HEK293 (cell line): Measurements from ENCODE around the gene GDPD5.

Source experiments
- CTCF ChIA-PET: fragments of 350-600 bp; formaldehyde crosslinking; extraction: SDS; loops from one replicate; lab custom pipeline; 2021; ENCODE audit warnings: antibody characterized with exemption; lab: Yijun Ruan, JAX
- POLR2A ChIA-PET: fragments of 300-600 bp; formaldehyde crosslinking; extraction: SDS; loops from one replicate; lab custom pipeline; 2020; ENCODE audit warnings: antibody characterized with exemption, inconsistent platforms; lab: Yijun Ruan, JAX
- H3K27ac ChIP-seq: fragments of 200-500 bp; sonication (Bioruptor generic); 2 replicates; pipeline ENCODE4 v1.5.1; 2014; ENCODE audit warnings: low read depth, low read length, control low read depth, inconsistent platforms; ENCODE audit errors: extremely low read depth
- H3K36me3 ChIP-seq, 2 experiments: fragments of 200-500 bp in 1 of 2; sonication (Bioruptor generic) in 1 of 2; 1 replicate in 1 of 2; 2 replicates in 1 of 2; pipeline ENCODE4 v1.5.1; 2014 to 2017; ENCODE audit warnings: inconsistent platforms in 2 of 2, low read length in 2 of 2; ENCODE audit not compliant: control insufficient read depth in 2 of 2, insufficient read depth in 1 of 2
- H3K4me1 ChIP-seq: fragments of 200-500 bp; sonication (Bioruptor generic); 2 replicates; pipeline ENCODE4 v1.5.1; 2014; ENCODE audit warnings: mild to moderate bottlenecking, low read length, inconsistent platforms; ENCODE audit not compliant: control insufficient read depth, insufficient read depth
- H3K4me3 ChIP-seq: 2 replicates; pipeline ENCODE4 v1.5.1; 2011; ENCODE audit warnings: low read depth, mild to moderate bottlenecking, control low read depth, low read length, moderate library complexity
- H3K9me3 ChIP-seq: fragments of 200-500 bp; sonication (Bioruptor generic); 2 replicates; pipeline ENCODE4 v1.5.1; 2014; ENCODE audit warnings: low read depth, low read length, inconsistent platforms; ENCODE audit not compliant: control insufficient read depth, insufficient read depth
- CTCF ChIP-seq: fragments of 450-650 bp; formaldehyde crosslinking; IDR thresholded peaks from 2 replicates; pipeline ENCODE4 v1.5.1; 2016; ENCODE audit warnings: missing biosample characterization, missing genetic modification characterization
- EGR2 ChIP-seq: fragments of 450-650 bp; formaldehyde crosslinking; IDR thresholded peaks from 2 replicates; pipeline ENCODE4 v1.5.1; 2016; ENCODE audit warnings: low read depth, missing biosample characterization, missing genetic modification characterization
- KLF10 ChIP-seq: fragments of 450-650 bp; IDR thresholded peaks from 2 replicates; pipeline ENCODE4 v1.5.1; 2018; ENCODE audit warnings: missing biosample characterization, mild to moderate bottlenecking, missing genetic modification characterization
- KLF16 ChIP-seq: fragments of 450-650 bp; formaldehyde crosslinking; IDR thresholded peaks from 2 replicates; pipeline ENCODE4 v1.5.1; 2017; ENCODE audit warnings: missing biosample characterization, missing genetic modification characterization
- ZBTB48 ChIP-seq: fragments of 450-650 bp; formaldehyde crosslinking; IDR thresholded peaks from 2 replicates; pipeline ENCODE4 v1.5.1; 2016; ENCODE audit warnings: missing biosample characterization, missing genetic modification characterization
- ZNF10 ChIP-seq: fragments of 450-650 bp; formaldehyde crosslinking; IDR thresholded peaks from 2 replicates; pipeline ENCODE4 v1.5.1; 2017; ENCODE audit warnings: missing biosample characterization, missing genetic modification characterization
- ZNF133 ChIP-seq: fragments of 450-650 bp; formaldehyde crosslinking; IDR thresholded peaks from 2 replicates; pipeline ENCODE4 v1.5.1; 2016; ENCODE audit warnings: missing biosample characterization, missing genetic modification characterization
- ZNF155 ChIP-seq: fragments of 450-650 bp; formaldehyde crosslinking; IDR thresholded peaks from 2 replicates; pipeline ENCODE4 v1.5.1; 2016; ENCODE audit warnings: missing biosample characterization, missing genetic modification characterization
- ZNF202 ChIP-seq: fragments of 450-650 bp; formaldehyde crosslinking; IDR thresholded peaks from 2 replicates; pipeline ENCODE4 v1.5.1; 2016; ENCODE audit warnings: missing biosample characterization, missing genetic modification characterization, borderline replicate concordance
- ZNF211 ChIP-seq: fragments of 450-650 bp; formaldehyde crosslinking; IDR thresholded peaks from 2 replicates; pipeline ENCODE4 v1.5.1; 2016; ENCODE audit warnings: low read depth, missing biosample characterization, missing genetic modification characterization
- ZNF221 ChIP-seq: fragments of 450-650 bp; formaldehyde crosslinking; IDR thresholded peaks from 2 replicates; pipeline ENCODE4 v1.5.1; 2017; ENCODE audit warnings: missing biosample characterization, missing genetic modification characterization, borderline replicate concordance
- ZNF394 ChIP-seq: fragments of 450-650 bp; formaldehyde crosslinking; IDR thresholded peaks from 2 replicates; pipeline ENCODE4 v1.5.1; 2016; ENCODE audit warnings: missing biosample characterization, missing genetic modification characterization, mild to moderate bottlenecking, moderate library complexity, borderline replicate concordance
- ZNF416 ChIP-seq: fragments of 450-650 bp; formaldehyde crosslinking; IDR thresholded peaks from 2 replicates; pipeline ENCODE4 v1.5.1; 2016; ENCODE audit warnings: missing biosample characterization, missing genetic modification characterization
- ZNF600 ChIP-seq: fragments of 450-650 bp; formaldehyde crosslinking; IDR thresholded peaks from 2 replicates; pipeline ENCODE4 v1.5.1; 2016; ENCODE audit warnings: missing biosample characterization, missing genetic modification characterization
- ZNF626 ChIP-seq: fragments of 450-650 bp; sonication (Bioruptor Pico); formaldehyde crosslinking; IDR thresholded peaks from 2 replicates; pipeline ENCODE4 v1.5.1; 2018; ENCODE audit warnings: missing biosample characterization, missing genetic modification characterization, inconsistent platforms
- ZNF645 ChIP-seq: fragments of 450-650 bp; formaldehyde crosslinking; IDR thresholded peaks from 2 replicates; pipeline ENCODE4; 2016; ENCODE audit warnings: missing biosample characterization, missing genetic modification characterization
- ZNF701 ChIP-seq: fragments of 450-650 bp; formaldehyde crosslinking; IDR thresholded peaks from 2 replicates; pipeline ENCODE4 v1.5.1; 2016; ENCODE audit warnings: missing biosample characterization, missing genetic modification characterization
- ZNF791 ChIP-seq: fragments of 450-650 bp; formaldehyde crosslinking; IDR thresholded peaks from 2 replicates; pipeline ENCODE4 v1.5.1; 2016; ENCODE audit warnings: missing biosample characterization, missing genetic modification characterization
- ZNF792 ChIP-seq: fragments of 450-650 bp; formaldehyde crosslinking; IDR thresholded peaks from 2 replicates; pipeline ENCODE4 v1.5.1; 2016; ENCODE audit warnings: missing biosample characterization, missing genetic modification characterization
- ZXDB ChIP-seq: fragments of 450-650 bp; formaldehyde crosslinking; IDR thresholded peaks from 2 replicates; pipeline ENCODE4 v1.5.1; 2016; ENCODE audit warnings: missing biosample characterization, missing genetic modification characterization
- TF ChIP-seq, protein P1 (sequence below): fragments of 450-650 bp; formaldehyde crosslinking; IDR thresholded peaks from 2 replicates; pipeline ENCODE4 v1.5.1; 2016; ENCODE audit warnings: missing biosample characterization, missing genetic modification characterization
- TF ChIP-seq, protein P2 (sequence below): fragments of 450-650 bp; formaldehyde crosslinking; IDR thresholded peaks from 2 replicates; pipeline ENCODE4 v1.5.1; 2016; ENCODE audit warnings: missing biosample characterization, missing genetic modification characterization, borderline replicate concordance

GDPD5 gene

GRCh38 chr11:75513250-75513649 is 12.5 kb downstream of the GDPD5 start (continued):
- TF ChIP-seq ZNF394 (tag by site-specific recombination), result no peak
- no peak for TF ChIP-seq CTCF (tag by site-specific recombination)
- TF ChIP-seq ZNF155, result no peak

DNA sequence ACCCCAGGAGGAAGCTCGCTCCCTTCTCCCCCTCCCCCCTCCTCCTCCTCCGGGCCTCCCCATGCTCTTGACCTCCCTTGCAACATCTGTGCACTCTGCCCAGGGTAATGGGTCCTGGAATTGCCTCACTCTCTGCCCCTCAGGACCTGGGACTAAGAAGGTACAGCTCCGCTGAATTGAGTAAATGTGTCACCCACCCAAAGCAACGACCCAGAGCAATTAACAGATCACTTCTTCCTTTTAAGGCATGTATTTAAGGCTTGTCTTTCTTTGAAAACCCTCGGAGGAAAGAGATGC is 15.1 kb downstream of the GDPD5 start:
- TF ChIP-seq ZNF626 (tag by site-specific recombination) (no peak), KLF16 (tag by site-specific recombination) (no peak), ZNF600 (tag by site-specific recombination) (no peak), ZNF701 (no peak), ZNF791 (no peak), ZNF416 (tag by site-specific recombination) (no peak), ZBTB48 (tag by site-specific recombination) (no peak), ZNF221 (tag by site-specific recombination) (no peak)
- POLR2A ChIA-PET, result no interaction called here
- Histone ChIP-seq H3K4me1 (no peaks in the 10 kb centered on the region), H3K4me3 (no peak overlapping the region), H3K9me3 (no peaks in the 10 kb centered on the region), H3K27ac (no peak overlapping the region), H3K36me3 (no peaks in the 10 kb centered on the region)
- CTCF ChIA-PET, result interaction anchor here (0.7 kb wide), 1 partner anchor 58 kb away, joined by 3 read pairs; no protein-coding TSS in a partner anchor

- POLR2A ChIA-PET, result no interaction called here
- no peaks in the 10 kb centered on the region for H3K36me3 ChIP-seq
- TF ChIP-seq EGR2 (no peak), ZNF645 (no peak), ZNF202 (no peak), ZNF211 (no peak), ZXDB (tag by site-specific recombination) (no peak), ZNF133 (tag by site-specific recombination) (no peak), ZNF10 (tag by site-specific recombination) (no peak), KLF10 (no peak), ZNF792 (tag by site-specific recombination) (no peak)
- TF ChIP-seq, protein P1, sequence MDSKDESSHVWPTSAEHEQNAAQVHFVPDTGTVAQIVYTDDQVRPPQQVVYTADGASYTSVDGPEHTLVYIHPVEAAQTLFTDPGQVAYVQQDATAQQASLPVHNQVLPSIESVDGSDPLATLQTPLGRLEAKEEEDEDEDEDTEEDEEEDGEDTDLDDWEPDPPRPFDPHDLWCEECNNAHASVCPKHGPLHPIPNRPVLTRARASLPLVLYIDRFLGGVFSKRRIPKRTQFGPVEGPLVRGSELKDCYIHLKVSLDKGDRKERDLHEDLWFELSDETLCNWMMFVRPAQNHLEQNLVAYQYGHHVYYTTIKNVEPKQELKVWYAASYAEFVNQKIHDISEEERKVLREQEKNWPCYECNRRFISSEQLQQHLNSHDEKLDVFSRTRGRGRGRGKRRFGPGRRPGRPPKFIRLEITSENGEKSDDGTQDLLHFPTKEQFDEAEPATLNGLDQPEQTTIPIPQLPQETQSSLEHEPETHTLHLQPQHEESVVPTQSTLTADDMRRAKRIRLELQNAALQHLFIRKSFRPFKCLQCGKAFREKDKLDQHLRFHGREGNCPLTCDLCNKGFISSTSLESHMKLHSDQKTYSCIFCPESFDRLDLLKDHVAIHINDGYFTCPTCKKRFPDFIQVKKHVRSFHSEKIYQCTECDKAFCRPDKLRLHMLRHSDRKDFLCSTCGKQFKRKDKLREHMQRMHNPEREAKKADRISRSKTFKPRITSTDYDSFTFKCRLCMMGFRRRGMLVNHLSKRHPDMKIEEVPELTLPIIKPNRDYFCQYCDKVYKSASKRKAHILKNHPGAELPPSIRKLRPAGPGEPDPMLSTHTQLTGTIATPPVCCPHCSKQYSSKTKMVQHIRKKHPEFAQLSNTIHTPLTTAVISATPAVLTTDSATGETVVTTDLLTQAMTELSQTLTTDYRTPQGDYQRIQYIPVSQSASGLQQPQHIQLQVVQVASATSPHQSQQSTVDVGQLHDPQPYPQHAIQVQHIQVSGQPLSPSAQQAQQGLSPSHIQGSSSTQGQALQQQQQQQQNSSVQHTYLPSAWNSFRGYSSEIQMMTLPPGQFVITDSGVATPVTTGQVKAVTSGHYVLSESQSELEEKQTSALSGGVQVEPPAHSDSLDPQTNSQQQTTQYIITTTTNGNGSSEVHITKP (tag by site-specific recombination), result no peak
- TF ChIP-seq, protein P2, sequence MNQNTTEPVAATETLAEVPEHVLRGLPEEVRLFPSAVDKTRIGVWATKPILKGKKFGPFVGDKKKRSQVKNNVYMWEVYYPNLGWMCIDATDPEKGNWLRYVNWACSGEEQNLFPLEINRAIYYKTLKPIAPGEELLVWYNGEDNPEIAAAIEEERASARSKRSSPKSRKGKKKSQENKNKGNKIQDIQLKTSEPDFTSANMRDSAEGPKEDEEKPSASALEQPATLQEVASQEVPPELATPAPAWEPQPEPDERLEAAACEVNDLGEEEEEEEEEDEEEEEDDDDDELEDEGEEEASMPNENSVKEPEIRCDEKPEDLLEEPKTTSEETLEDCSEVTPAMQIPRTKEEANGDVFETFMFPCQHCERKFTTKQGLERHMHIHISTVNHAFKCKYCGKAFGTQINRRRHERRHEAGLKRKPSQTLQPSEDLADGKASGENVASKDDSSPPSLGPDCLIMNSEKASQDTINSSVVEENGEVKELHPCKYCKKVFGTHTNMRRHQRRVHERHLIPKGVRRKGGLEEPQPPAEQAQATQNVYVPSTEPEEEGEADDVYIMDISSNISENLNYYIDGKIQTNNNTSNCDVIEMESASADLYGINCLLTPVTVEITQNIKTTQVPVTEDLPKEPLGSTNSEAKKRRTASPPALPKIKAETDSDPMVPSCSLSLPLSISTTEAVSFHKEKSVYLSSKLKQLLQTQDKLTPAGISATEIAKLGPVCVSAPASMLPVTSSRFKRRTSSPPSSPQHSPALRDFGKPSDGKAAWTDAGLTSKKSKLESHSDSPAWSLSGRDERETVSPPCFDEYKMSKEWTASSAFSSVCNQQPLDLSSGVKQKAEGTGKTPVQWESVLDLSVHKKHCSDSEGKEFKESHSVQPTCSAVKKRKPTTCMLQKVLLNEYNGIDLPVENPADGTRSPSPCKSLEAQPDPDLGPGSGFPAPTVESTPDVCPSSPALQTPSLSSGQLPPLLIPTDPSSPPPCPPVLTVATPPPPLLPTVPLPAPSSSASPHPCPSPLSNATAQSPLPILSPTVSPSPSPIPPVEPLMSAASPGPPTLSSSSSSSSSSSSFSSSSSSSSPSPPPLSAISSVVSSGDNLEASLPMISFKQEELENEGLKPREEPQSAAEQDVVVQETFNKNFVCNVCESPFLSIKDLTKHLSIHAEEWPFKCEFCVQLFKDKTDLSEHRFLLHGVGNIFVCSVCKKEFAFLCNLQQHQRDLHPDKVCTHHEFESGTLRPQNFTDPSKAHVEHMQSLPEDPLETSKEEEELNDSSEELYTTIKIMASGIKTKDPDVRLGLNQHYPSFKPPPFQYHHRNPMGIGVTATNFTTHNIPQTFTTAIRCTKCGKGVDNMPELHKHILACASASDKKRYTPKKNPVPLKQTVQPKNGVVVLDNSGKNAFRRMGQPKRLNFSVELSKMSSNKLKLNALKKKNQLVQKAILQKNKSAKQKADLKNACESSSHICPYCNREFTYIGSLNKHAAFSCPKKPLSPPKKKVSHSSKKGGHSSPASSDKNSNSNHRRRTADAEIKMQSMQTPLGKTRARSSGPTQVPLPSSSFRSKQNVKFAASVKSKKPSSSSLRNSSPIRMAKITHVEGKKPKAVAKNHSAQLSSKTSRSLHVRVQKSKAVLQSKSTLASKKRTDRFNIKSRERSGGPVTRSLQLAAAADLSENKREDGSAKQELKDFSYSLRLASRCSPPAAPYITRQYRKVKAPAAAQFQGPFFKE (tag by site-specific recombination), result no peak
Measured at GRCh38 chr11:75510004-75510722, 15.6 kb downstream of the GDPD5 start.

More at GRCh38 chr11:75510004-75510722, 15.6 kb downstream of the GDPD5 start:
- Histone ChIP-seq H3K4me3 (no peak overlapping the region), H3K4me1 (no peaks in the 10 kb centered on the region), H3K9me3 (no peaks in the 10 kb centered on the region), H3K27ac (no peak overlapping the region)
- CTCF ChIA-PET, result interaction anchor here (0.6 kb wide), 1 partner anchor 363 kb away, joined by 4 read pairs; no protein-coding TSS in a partner anchor
